Measurements from ENCODE around the gene PTGES. TPM values are rescaled to one million over a fixed set of nuclear protein-coding genes. Genes with fewer than 3 reads are reported as not detected.

PTGES gene
- total and polyA plus RNA-seq, 11 donors: 0.30 to 3.0 (median 1.2) TPM

- Histone ChIP-seq H3K27me3 (peaks cover 0 to 6% (median 0%) of the 10 kb centered on the region in 9 donors), H3K27ac (no peak overlapping the region), H3K36me3 (no peaks in the 10 kb centered on the region), H3K9me3 (no peaks in the 10 kb centered on the region), H3K4me3 (no peak overlapping the region), H3K4me1 (peaks cover 0 to 11% (median 5%) of the 10 kb centered on the region in 12 donors)
- no peak for TF ChIP-seq POLR2A (IDR thresholded peaks at IDR 0.05)
- TF ChIP-seq CTCF (IDR thresholded peaks at IDR 0.05): no peak
- ATAC-seq: no peak
- 73 to 80% (median 75%) methylated on average over 7 of the region's 7 CpGs for WGBS, 4 donors
- DNase-seq: no peak
- intact Hi-C loops (cut with DNase I): no loop called here
Observed at GRCh38 chr9:129740174-129740573, 12.7 kb downstream of the PTGES start.

GRCh38 chr9:129739432-129739831, 13.4 kb downstream of the PTGES start:
- H3K4me3 ChIP-seq: no peak overlapping the region
- peaks cover 0 to 6% (median 0%) of the 10 kb centered on the region in 9 donors for H3K27me3 ChIP-seq
- H3K27ac ChIP-seq: no peak overlapping the region
- DNase-seq (no peak), ATAC-seq (no peak)
- TF ChIP-seq POLR2A (IDR thresholded peaks at IDR 0.05) (no peak), CTCF (IDR thresholded peaks at IDR 0.05) (no peak)
- no peaks in the 10 kb centered on the region for H3K9me3 ChIP-seq
- H3K4me1 ChIP-seq: peaks cover 0 to 11% (median 5%) of the 10 kb centered on the region in 12 donors
- intact Hi-C loops (cut with DNase I): loop anchor here in 6 of 10 donors (2.0 to 10.0 kb wide), 6 partner anchors 43 to 97 kb away; partner anchors contain the start of gene ASB6 (in 3 of the 6)
- 91 to 94% (median 93%) methylated on average over 16 of the region's 16 CpGs for WGBS, 4 donors
- H3K36me3 ChIP-seq: no peaks in the 10 kb centered on the region

GRCh38 chr9:129737479-129738274, 15.2 kb downstream of the PTGES start:
- 4 to 8% (median 6%) methylated on average over 11 to 48 of the region's 48 CpGs for WGBS, 4 donors
- intact Hi-C loops (cut with DNase I): loop anchor here (1.0 to 10.0 kb wide), 7 partner anchors 45 to 95 kb away; partner anchors contain the start of gene ASB6 (in 3 of the 10)
- H3K36me3 ChIP-seq: no peaks in the 10 kb centered on the region
- DNase-seq: peak; percentile 81 to 91 (median 84)
- ATAC-seq: peak; percentile 80 to 94 (median 93)
- peaks cover 0 to 11% (median 5%) of the 10 kb centered on the region in 12 donors for H3K4me1 ChIP-seq
- H3K4me3 ChIP-seq: peak overlapping the region; percentile 17 to 79 (median 63)
- H3K27me3 ChIP-seq: peaks cover 0 to 6% (median 0%) of the 10 kb centered on the region in 9 donors
- TF ChIP-seq POLR2A (IDR thresholded peaks at IDR 0.05): no peak
- peak; percentile 94 to 98 (median 97) for TF ChIP-seq CTCF (IDR thresholded peaks at IDR 0.05)
- peak overlapping the region in 9 of 12 donors; percentile 3 to 65 (median 48) for H3K27ac ChIP-seq
- H3K9me3 ChIP-seq: no peaks in the 10 kb centered on the region

DNA sequence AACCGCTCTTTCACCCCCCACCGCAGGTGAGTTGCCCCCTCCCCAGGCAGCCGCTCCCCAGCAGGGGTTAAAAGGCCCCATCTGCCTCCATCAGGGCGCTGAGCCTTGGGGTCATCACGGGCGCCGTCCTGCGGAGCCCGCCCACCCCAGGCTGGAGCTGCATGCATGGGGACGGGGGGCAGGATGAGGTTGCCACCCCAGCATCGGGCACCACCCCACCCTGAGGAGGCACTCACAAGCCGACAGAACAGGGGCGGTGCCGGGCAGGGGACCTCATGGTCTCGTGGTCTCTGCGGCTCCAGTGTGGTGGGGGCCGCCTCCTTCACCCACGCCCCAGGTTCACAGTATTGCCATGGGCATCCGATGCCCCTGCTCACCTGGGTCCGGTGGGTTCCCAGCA, 16.5 kb downstream of the PTGES start:
- intact Hi-C loops (cut with DNase I): loop anchor here in 5 of 10 donors (2.0 to 10.0 kb wide), 5 partner anchors 46 to 94 kb away; partner anchors contain the start of gene ASB6 (in 3 of the 5)
- Histone ChIP-seq H3K9me3 (no peaks in the 10 kb centered on the region), H3K36me3 (no peaks in the 10 kb centered on the region), H3K27me3 (peaks cover 0 to 6% (median 0%) of the 10 kb centered on the region in 9 donors), H3K4me3 (no peak overlapping the region), H3K4me1 (peaks cover 0 to 11% (median 5%) of the 10 kb centered on the region in 12 donors), H3K27ac (no peak overlapping the region)
- DNase-seq (no peak), ATAC-seq (no peak)
- 51 to 58% (median 57%) methylated on average over 13 to 20 of the region's 20 CpGs for WGBS, 4 donors
- TF ChIP-seq CTCF (IDR thresholded peaks at IDR 0.05) (no peak), POLR2A (IDR thresholded peaks at IDR 0.05) (no peak)

Measured in heart left ventricle (tissue), 16 donors.